ENCODE measurements around the gene TMEM239. TPM values are rescaled to one million over a fixed set of nuclear protein-coding genes. Genes with fewer than 3 reads are reported as not detected.

Gene TMEM239
- polyA plus RNA-seq, 12 donors, result not detected

DNA sequence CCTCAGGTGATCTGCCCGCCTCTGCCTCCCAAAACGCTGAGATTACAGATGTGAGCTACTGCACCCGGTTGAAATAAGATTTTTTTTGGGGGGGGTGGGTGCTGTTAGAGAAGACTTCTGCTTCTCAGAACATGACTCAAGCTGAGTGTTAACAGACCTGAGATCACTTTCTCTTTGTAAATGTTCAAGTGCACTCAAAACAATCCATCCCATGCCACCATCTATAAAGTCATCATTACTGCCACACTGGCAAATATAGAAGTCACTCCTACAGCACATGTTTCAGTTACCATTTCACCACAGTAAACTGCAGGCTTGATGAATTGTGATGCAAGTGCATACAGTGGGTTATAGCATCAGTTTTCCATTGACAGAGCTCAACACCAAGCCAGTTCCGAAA lies 33.4 kb downstream of the TMEM239 start:
- DNase-seq, result no peak

DNA sequence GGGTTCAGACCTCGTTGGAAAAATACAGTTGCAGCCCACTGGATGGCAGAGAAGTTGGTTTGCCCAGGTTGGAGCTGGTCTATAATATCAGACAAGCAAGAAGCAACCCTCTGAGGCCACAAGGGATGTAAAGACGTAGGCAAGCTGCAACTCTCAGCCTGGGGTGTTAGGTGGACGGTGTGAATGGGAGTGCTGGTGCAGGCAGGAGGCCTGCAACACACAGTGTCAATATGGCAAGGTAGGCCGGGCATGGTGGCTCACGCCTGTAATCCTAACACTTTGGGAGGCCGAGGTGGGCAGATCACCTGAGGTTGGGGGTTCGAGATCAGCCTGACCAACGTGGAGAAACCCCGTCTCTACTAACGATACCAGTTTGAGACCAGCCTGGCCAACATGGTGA lies 34.9 kb downstream of the TMEM239 start:
- DNase-seq, result no peak

- DNase-seq, result no peak
Measured at GRCh38 chr20:2858591-2858990, 42.4 kb downstream of the TMEM239 start.

DNA sequence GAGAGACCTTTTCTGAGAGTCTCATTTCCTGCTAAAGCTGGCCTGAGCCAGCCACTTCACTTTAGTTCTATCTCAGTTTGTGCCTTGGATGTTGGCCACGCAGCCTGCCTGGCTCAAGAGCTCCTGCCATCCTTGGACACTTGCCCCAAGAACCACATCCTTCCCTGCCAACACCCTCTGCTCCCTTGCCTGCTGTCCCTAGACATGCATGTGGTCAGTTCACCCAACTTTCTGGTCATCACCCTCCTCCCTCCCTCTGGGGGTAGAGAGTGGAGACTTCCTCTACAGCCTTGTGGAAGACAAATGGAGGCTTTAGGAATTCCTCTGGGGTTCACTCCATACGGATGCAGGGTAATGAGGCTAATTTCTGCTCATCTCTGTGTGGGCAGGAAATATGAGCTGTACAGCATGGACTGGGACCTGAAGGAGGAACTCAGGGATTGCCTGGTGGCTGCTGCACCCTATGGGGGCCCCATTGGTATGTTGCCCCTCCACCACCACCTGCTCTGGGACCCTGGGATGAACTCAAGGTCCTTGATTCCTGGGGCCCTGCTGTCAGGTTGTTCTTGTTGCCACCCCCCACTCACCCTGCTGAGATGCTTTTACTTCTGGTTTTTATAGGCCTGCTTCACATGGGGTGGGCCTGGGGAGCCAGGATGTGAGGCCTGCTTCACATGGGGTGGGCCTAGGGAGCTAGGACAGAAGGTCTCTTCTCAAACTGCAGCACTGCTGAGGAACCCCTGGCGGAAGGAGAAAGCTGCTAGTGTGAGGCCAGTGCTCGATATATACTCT lies 43.4 kb downstream of the TMEM239 start:
- DNase-seq, result no peak

GRCh38 chr20:2864626-2865025 lies 48.5 kb downstream of the TMEM239 start:
- no peak for DNase-seq

DNA sequence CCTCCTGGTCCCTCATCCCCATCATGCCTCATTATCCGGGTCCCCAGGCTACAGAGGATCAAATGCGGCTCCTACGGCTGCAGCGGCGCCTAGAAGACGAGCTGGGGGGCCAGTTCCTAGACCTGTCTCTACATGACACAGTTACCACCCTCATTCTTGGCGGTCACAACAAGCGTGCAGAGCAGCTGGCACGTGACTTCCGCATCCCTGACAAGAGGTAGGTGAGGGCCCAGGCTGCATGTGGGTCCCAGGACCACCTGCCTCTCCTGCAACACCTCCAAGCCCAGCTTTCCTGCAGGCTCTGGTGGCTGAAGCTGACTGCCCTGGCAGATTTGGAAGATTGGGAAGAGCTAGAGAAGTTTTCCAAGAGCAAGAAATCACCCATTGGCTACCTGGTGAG lies 48.9 kb downstream of the TMEM239 start:
- DNase-seq, result no peak

GRCh38 chr20:2865630-2866029 lies 49.5 kb downstream of the TMEM239 start:
- no peak for DNase-seq

GRCh38 chr20:2866236-2866635 lies 50.1 kb downstream of the TMEM239 start:
- no peak for DNase-seq

DNA sequence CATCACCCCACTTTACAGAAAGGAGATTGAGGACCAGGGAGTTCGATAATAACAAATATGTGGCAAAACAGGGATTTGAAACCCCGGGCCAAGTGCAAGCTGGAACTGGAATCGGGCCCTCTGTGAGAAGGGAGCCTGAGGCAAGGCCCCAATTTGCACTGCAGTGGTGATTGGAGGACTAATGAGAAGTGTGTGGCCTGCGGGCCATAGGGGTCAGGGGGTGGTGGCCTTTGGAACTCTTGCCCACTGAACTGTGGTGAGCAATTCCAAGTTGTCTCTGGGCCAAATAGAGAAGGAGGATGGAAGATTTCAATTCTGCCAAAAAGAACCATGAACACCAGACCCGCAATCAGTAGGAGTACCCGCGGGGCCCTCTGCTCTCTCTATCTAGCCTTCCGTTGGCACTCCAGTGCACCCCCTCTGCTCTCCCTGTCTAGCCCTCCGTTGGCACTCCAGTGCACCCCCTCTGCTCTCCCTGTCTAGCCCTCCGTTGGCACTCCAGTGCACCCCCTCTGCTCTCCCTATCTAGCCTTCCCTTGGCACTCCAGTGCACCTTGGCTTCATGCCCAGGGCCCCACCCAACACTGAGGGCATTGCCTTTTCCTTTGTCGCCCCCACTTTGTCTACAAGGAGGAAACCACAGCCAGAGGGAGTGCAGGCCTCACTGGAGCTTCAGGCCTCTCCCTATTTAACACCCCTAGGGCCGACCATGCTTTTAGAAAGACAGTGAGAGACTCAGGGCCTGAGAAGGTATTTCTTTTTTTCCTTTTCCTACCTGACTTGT lies 51.1 kb downstream of the TMEM239 start:
- DNase-seq, result no peak

Other genes with a start within 250 kb of the TMEM239 start
- gene NOP56, start 163.7 kb upstream of the TMEM239 start, polyA plus RNA-seq (ENCODE audit: insufficient read length in 12 of 12), result 100 to 1,000 TPM in 11 of 12 donors, not detected in 1; 131 to 191 (median 155) TPM
- gene IDH3B, start 152.1 kb upstream of the TMEM239 start, polyA plus RNA-seq (ENCODE audit: insufficient read length in 12 of 12), result 100 to 1,000 TPM in 4 of 12 donors, 10 to 100 TPM in 7, not detected in 1; 78.3 to 110 (median 98.9) TPM
- gene EBF4, start 123.6 kb upstream of the TMEM239 start, polyA plus RNA-seq (ENCODE audit: insufficient read length in 12 of 12), result 1 to 10 TPM in 11 of 12 donors, not detected in 1; 3.9 to 9.6 (median 6.5) TPM
- gene CPXM1, start 15.7 kb upstream of the TMEM239 start, polyA plus RNA-seq (ENCODE audit: insufficient read length in 12 of 12), result 10 to 100 TPM in 11 of 12 donors, not detected in 1; 30.8 to 71.4 (median 47.1) TPM
- not detected for gene C20orf141, start 1.4 kb upstream of the TMEM239 start, polyA plus RNA-seq (ENCODE audit: insufficient read length in 12 of 12)
- gene PCED1A, start 24.3 kb downstream of the TMEM239 start, polyA plus RNA-seq (ENCODE audit: insufficient read length in 12 of 12), result 10 to 100 TPM in 11 of 12 donors, not detected in 1; 17.5 to 41.8 (median 25.6) TPM
- 10 to 100 TPM in 11 of 12 donors, not detected in 1; 18.9 to 53.6 (median 21.9) TPM for gene VPS16, start 24.4 kb downstream of the TMEM239 start, polyA plus RNA-seq (ENCODE audit: insufficient read length in 12 of 12)
- gene PTPRA, start 57.1 kb downstream of the TMEM239 start, polyA plus RNA-seq (ENCODE audit: insufficient read length in 12 of 12), result 10 to 100 TPM in 11 of 12 donors, not detected in 1; 35.4 to 98.2 (median 56.6) TPM
- 1 to 10 TPM in 1 of 12 donors, under 1 TPM in 4, not detected in 7; 0.20 to 1.1 (median 0.35) TPM for gene GNRH2, start 227.3 kb downstream of the TMEM239 start, polyA plus RNA-seq (ENCODE audit: insufficient read length in 12 of 12)
- 10 to 100 TPM in 11 of 12 donors, not detected in 1; 23.0 to 38.0 (median 28.4) TPM for gene MRPS26, start 229.7 kb downstream of the TMEM239 start, polyA plus RNA-seq (ENCODE audit: insufficient read length in 12 of 12)

All from muscle of arm (tissue), 12 donors.